ENCODE results near the gene PLEKHA7.

Gene PLEKHA7

DNA sequence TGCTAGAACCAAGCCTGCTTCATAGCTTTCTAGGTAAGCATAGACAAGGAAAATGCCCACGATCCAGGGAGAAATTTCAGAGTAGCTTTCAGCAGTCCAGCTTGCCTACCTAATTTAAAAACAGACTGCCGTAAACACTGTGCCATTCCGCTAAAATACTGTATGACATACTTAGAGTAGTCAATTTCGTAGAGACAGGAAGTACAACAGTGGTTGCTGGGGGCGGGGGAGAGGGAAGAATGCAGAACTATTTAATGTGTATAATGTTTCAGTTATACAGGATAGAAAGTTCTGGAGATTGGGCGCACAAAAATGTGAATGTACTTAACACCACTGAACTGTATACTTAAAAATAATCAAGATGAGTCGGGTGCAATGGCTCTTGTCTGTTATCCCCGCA, 219.1 kb downstream of the PLEKHA7 start:
- no peak overlapping the region for H3K18ac ChIP-seq (ENCODE audit: low read depth in 1 of 2, low read length in 2 of 2)
- DNase-seq: no peak
- no peak overlapping the region for H4K8ac ChIP-seq (ENCODE audit: low read length)
- H2BK5ac ChIP-seq (ENCODE audit: low read depth, low read length, poor library complexity, severe bottlenecking): no peak overlapping the region
- no peaks in the 10 kb centered on the region for H3K9me3 ChIP-seq (ENCODE audit: control insufficient read depth, low read length)
- no peak overlapping the region for H3K4me2 ChIP-seq (ENCODE audit: low read length, poor library complexity, severe bottlenecking)
- no peak overlapping the region for H3K14ac ChIP-seq (ENCODE audit: low read length in 2 of 2)
- H2AFZ ChIP-seq (ENCODE audit: low read depth, low read length): no peak overlapping the region
- H3K4me3 ChIP-seq (ENCODE audit: insufficient read depth in 1 of 2, low read depth in 1 of 2, low read length in 2 of 2): no peak overlapping the region
- peaks cover 11% of the 10 kb centered on the region for H3K4me1 ChIP-seq (ENCODE audit: control insufficient read depth, insufficient read depth, low read depth, low read length)
- H3K23ac ChIP-seq (ENCODE audit: low read length in 2 of 2): no peak overlapping the region
- H3K9ac ChIP-seq (ENCODE audit: low read length): no peak overlapping the region
- H3K79me1 ChIP-seq (replicated peaks; ENCODE audit: low read length, poor library complexity, severe bottlenecking): no peaks in the 10 kb centered on the region
- peaks cover 0 to 16% of the 10 kb centered on the region in 2 experiments for H3K36me3 ChIP-seq (ENCODE audit: control insufficient read depth in 1 of 2, insufficient read depth in 2 of 2, low read depth in 1 of 2, low read length in 2 of 2)
- H2BK120ac ChIP-seq (ENCODE audit: low read depth, low read length): no peak overlapping the region
- 86% methylated on average over 7 of the region's 8 CpGs for WGBS
- no peaks in the 10 kb centered on the region for H3K27me3 ChIP-seq (ENCODE audit: control insufficient read depth in 1 of 2, insufficient read depth in 1 of 2, low read length in 2 of 2)
- no peak overlapping the region for H2BK12ac ChIP-seq (ENCODE audit: low read length in 2 of 2)
- H3K4ac ChIP-seq (ENCODE audit: low read depth in 1 of 2, low read length in 2 of 2): no peak overlapping the region
- no peak overlapping the region for H4K91ac ChIP-seq (ENCODE audit: low read length)
- H2BK15ac ChIP-seq (ENCODE audit: low read depth, poor library complexity, severe bottlenecking): no peak overlapping the region
- no peak overlapping the region for H3K27ac ChIP-seq (ENCODE audit: low read length, poor library complexity, severe bottlenecking)
- H2AK5ac ChIP-seq (ENCODE audit: low read length, severe bottlenecking): no peak overlapping the region

GRCh38 chr11:16794047-16794818, 220.0 kb downstream of the PLEKHA7 start:
- Histone ChIP-seq H3K4me1 (ENCODE audit: control insufficient read depth, insufficient read depth, low read depth, low read length) (peaks cover 11% of the 10 kb centered on the region), H4K91ac (ENCODE audit: low read length) (no peak overlapping the region), H4K8ac (ENCODE audit: low read length) (no peak overlapping the region), H3K23ac (ENCODE audit: low read length in 2 of 2) (no peak overlapping the region), H3K4me3 (ENCODE audit: insufficient read depth in 1 of 2, low read depth in 1 of 2, low read length in 2 of 2) (no peak overlapping the region), H2BK5ac (ENCODE audit: low read depth, low read length, poor library complexity, severe bottlenecking) (no peak overlapping the region), H3K27ac (ENCODE audit: low read length, poor library complexity, severe bottlenecking) (no peak overlapping the region), H3K4ac (ENCODE audit: low read depth in 1 of 2, low read length in 2 of 2) (no peak overlapping the region), H2AFZ (ENCODE audit: low read depth, low read length) (no peak overlapping the region), H3K36me3 (ENCODE audit: control insufficient read depth in 1 of 2, insufficient read depth in 2 of 2, low read depth in 1 of 2, low read length in 2 of 2) (peaks cover 0 to 20% of the 10 kb centered on the region in 2 experiments), H3K27me3 (ENCODE audit: control insufficient read depth in 1 of 2, insufficient read depth in 1 of 2, low read length in 2 of 2) (no peaks in the 10 kb centered on the region), H3K14ac (ENCODE audit: low read length in 2 of 2) (no peak overlapping the region), H2BK12ac (ENCODE audit: low read length in 2 of 2) (peak overlapping the region in 1 of 2 experiments; percentile 12), H3K4me2 (ENCODE audit: low read length, poor library complexity, severe bottlenecking) (no peak overlapping the region), H3K79me1 (replicated peaks; ENCODE audit: low read length, poor library complexity, severe bottlenecking) (no peaks in the 10 kb centered on the region), H3K9me3 (ENCODE audit: control insufficient read depth, low read length) (no peaks in the 10 kb centered on the region), H2BK120ac (ENCODE audit: low read depth, low read length) (no peak overlapping the region), H2AK5ac (ENCODE audit: low read length, severe bottlenecking) (no peak overlapping the region), H2BK15ac (ENCODE audit: low read depth, poor library complexity, severe bottlenecking) (no peak overlapping the region), H3K18ac (ENCODE audit: low read depth in 1 of 2, low read length in 2 of 2) (no peak overlapping the region), H3K9ac (ENCODE audit: low read length) (no peak overlapping the region)
- DNase-seq: no peak
- WGBS: 93% methylated on average over 15 of the region's 17 CpGs

GRCh38 chr11:16793511-16793910, 220.7 kb downstream of the PLEKHA7 start:
- DNase-seq: no peak
- Histone ChIP-seq H3K79me1 (replicated peaks; ENCODE audit: low read length, poor library complexity, severe bottlenecking) (no peaks in the 10 kb centered on the region), H3K9ac (ENCODE audit: low read length) (no peak overlapping the region), H3K4me1 (ENCODE audit: control insufficient read depth, insufficient read depth, low read depth, low read length) (peaks cover 17% of the 10 kb centered on the region), H3K27ac (ENCODE audit: low read length, poor library complexity, severe bottlenecking) (no peak overlapping the region), H3K23ac (ENCODE audit: low read length in 2 of 2) (no peak overlapping the region), H2AK5ac (ENCODE audit: low read length, severe bottlenecking) (no peak overlapping the region), H2BK120ac (ENCODE audit: low read depth, low read length) (no peak overlapping the region), H4K91ac (ENCODE audit: low read length) (no peak overlapping the region), H2BK12ac (ENCODE audit: low read length in 2 of 2) (no peak overlapping the region), H3K36me3 (ENCODE audit: control insufficient read depth in 1 of 2, insufficient read depth in 2 of 2, low read depth in 1 of 2, low read length in 2 of 2) (peaks cover 0 to 27% of the 10 kb centered on the region in 2 experiments), H4K8ac (ENCODE audit: low read length) (no peak overlapping the region), H3K4ac (ENCODE audit: low read depth in 1 of 2, low read length in 2 of 2) (no peak overlapping the region), H2AFZ (ENCODE audit: low read depth, low read length) (no peak overlapping the region), H2BK15ac (ENCODE audit: low read depth, poor library complexity, severe bottlenecking) (no peak overlapping the region), H3K4me3 (ENCODE audit: insufficient read depth in 1 of 2, low read depth in 1 of 2, low read length in 2 of 2) (no peak overlapping the region), H3K4me2 (ENCODE audit: low read length, poor library complexity, severe bottlenecking) (no peak overlapping the region), H3K14ac (ENCODE audit: low read length in 2 of 2) (no peak overlapping the region), H3K27me3 (ENCODE audit: control insufficient read depth in 1 of 2, insufficient read depth in 1 of 2, low read length in 2 of 2) (no peaks in the 10 kb centered on the region), H3K18ac (ENCODE audit: low read depth in 1 of 2, low read length in 2 of 2) (peak overlapping the region in 1 of 2 experiments; percentile 6), H2BK5ac (ENCODE audit: low read depth, low read length, poor library complexity, severe bottlenecking) (no peak overlapping the region), H3K9me3 (ENCODE audit: control insufficient read depth, low read length) (no peaks in the 10 kb centered on the region)
- WGBS: 92% methylated on average over 3 of the region's 3 CpGs

DNA sequence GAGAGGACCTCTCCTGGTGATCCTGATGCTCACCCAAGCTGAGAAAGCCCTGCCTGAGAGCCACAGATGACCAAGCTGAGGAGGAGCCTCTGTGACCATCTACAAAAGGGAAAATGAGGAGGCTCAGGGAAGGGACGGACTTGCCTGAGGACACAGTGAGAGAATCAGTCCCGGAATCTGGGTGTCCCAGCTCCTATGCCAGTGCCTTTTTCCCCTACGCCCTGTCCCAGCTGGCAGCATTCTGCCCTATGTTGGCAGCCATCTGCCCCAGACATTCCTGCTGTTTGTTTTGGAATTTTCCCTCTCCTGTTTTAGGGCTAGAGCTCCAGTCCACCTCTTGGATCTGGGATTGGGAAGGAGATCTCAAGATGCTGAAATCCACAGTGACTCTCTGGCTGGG, 221.2 kb downstream of the PLEKHA7 start:
- no peak for DNase-seq

More for the DNA sequence above, 221.2 kb downstream of the PLEKHA7 start:
- H2AK5ac ChIP-seq (ENCODE audit: low read length, severe bottlenecking): no peak overlapping the region
- H3K4me3 ChIP-seq (ENCODE audit: insufficient read depth in 1 of 2, low read depth in 1 of 2, low read length in 2 of 2): no peak overlapping the region
- H2AFZ ChIP-seq (ENCODE audit: low read depth, low read length): no peak overlapping the region
- WGBS: 98% methylated on average over 3 of the region's 3 CpGs
- peak overlapping the region in 1 of 2 experiments; percentile 34 for H2BK12ac ChIP-seq (ENCODE audit: low read length in 2 of 2)
- H2BK5ac ChIP-seq (ENCODE audit: low read depth, low read length, poor library complexity, severe bottlenecking): no peak overlapping the region
- no peak overlapping the region for H2BK120ac ChIP-seq (ENCODE audit: low read depth, low read length)
- no peak overlapping the region for H3K4ac ChIP-seq (ENCODE audit: low read depth in 1 of 2, low read length in 2 of 2)
- H3K9ac ChIP-seq (ENCODE audit: low read length): no peak overlapping the region
- no peak overlapping the region for H3K23ac ChIP-seq (ENCODE audit: low read length in 2 of 2)
- no peak overlapping the region for H3K27ac ChIP-seq (ENCODE audit: low read length, poor library complexity, severe bottlenecking)
- no peak overlapping the region for H4K8ac ChIP-seq (ENCODE audit: low read length)
- peak overlapping the region; percentile 23 for H4K91ac ChIP-seq (ENCODE audit: low read length)
- H3K9me3 ChIP-seq (ENCODE audit: control insufficient read depth, low read length): no peaks in the 10 kb centered on the region
- H3K27me3 ChIP-seq (ENCODE audit: control insufficient read depth in 1 of 2, insufficient read depth in 1 of 2, low read length in 2 of 2): no peaks in the 10 kb centered on the region
- peaks cover 18% of the 10 kb centered on the region for H3K4me1 ChIP-seq (ENCODE audit: control insufficient read depth, insufficient read depth, low read depth, low read length)
- peaks cover 0 to 27% of the 10 kb centered on the region in 2 experiments for H3K36me3 ChIP-seq (ENCODE audit: control insufficient read depth in 1 of 2, insufficient read depth in 2 of 2, low read depth in 1 of 2, low read length in 2 of 2)
- H3K79me1 ChIP-seq (replicated peaks; ENCODE audit: low read length, poor library complexity, severe bottlenecking): no peaks in the 10 kb centered on the region
- H3K18ac ChIP-seq (ENCODE audit: low read depth in 1 of 2, low read length in 2 of 2): peak overlapping the region in 1 of 2 experiments; percentile 6
- H3K14ac ChIP-seq (ENCODE audit: low read length in 2 of 2): no peak overlapping the region
- H3K4me2 ChIP-seq (ENCODE audit: low read length, poor library complexity, severe bottlenecking): no peak overlapping the region
- no peak overlapping the region for H2BK15ac ChIP-seq (ENCODE audit: low read depth, poor library complexity, severe bottlenecking)
